NCI-H748 (cell line): Measurements from ENCODE around the gene ANKRD6.
"Not testable (repeated sequence)": the region's sequence is repeated elsewhere in the genome, so short reads cannot be mapped to it uniquely, and the experiment has no call there.

Experiments used
- DNase-seq: peaks from one replicate; lab custom pipeline; 2025; ENCODE audit not compliant: unreplicated experiment; lab: John Stamatoyannopoulos, UW

ANKRD6 gene

DNA sequence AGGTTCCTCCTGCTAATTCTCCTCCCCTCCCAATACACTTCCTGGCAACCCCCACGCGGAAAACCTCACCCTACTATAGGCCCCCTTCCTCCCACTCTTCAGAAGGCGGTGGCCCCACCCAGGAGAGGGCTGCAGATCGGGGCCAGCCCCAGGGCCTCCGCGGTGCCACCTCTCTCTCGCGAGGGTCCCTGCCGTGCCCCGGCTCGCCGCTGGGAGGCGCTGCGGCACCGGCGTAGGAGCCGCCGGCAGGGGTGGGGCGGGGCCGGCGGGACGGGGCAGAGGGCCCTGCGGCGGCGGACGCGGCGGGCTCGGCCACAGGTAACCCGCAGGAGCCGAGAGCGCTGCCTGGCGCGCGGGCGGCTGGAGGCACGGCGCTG lies at the start of gene ANKRD6:
Gene ANKRD6, plus strand, starts transcription at position 278 of the 377 bp plus-strand sequence. CDS start 133,825 bp downstream, outside the sequence.
- DNase-seq = peak; percentile 85

DNA sequence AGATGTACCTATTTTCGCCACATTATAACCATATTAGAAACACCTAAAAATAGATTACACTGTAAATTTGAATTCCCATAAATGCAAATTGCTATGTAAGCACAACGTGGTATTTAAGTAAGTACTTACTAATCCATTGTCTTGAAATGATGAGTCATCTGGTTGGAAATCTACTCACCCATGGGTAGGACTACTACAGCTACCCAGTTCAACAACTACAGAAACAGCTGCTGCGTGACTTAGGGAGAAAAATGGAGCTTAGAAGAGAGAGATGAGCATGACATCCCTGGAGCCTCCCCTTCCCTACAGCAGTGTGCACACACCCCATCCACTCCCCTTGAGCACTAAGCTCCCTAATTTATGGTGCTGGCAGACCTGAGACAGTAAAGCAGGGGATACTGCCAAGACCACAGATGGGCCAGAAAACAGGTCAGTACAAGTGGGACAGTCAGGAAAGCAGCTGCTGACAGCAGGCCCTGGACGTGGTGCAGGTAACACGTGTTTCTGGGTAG lies 47.7 kb upstream of the ANKRD6 start:
- DNase-seq = peak; percentile 33

DNA sequence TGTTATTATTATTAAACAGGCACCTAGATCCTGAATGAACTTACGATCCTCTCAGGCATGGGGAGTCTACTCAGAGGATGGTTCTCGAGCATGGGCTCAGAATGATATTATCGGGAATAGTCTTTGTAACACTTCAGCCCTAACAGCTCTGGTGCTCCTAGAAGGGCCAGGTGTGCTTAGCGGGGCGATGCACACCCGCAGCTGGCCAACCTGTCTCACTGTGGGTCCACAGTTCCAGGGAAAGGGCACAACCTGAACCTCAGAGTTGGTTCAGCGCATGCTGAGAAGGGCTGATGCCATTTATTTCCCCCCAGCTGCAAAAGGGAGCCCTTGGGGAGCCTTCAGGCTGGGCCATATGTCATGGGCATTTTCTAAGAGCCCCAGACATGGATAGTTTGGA lies 47.1 kb upstream of the ANKRD6 start:
- no peak for DNase-seq

DNA sequence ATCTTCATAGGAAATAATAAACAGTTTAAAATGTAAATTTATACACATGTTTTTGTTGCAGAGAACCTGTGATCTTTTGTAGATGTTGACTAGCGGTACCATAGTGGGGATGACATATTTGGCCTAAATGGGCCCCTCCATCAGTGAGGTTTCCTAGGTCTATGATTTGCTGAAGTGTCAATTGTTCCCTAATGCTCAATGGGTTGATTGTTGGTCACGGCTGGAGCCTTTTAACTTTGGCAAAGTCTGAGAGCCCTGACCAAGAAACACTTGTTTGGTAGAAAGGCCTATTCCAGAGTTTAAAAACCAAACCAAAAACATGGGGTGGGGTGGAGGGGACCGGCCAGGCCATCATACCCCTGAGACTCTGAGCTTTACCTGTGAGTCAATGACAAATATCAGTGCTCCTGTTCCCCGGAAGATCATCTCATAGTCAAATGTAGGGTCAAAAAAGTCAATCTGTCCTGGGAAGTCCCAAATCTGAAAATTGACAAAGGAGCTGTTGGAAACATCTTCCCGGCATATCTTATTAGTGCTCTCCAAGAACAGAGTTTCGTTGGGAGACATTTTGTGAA lies 45.9 kb upstream of the ANKRD6 start:
- DNase-seq = no peak

DNA sequence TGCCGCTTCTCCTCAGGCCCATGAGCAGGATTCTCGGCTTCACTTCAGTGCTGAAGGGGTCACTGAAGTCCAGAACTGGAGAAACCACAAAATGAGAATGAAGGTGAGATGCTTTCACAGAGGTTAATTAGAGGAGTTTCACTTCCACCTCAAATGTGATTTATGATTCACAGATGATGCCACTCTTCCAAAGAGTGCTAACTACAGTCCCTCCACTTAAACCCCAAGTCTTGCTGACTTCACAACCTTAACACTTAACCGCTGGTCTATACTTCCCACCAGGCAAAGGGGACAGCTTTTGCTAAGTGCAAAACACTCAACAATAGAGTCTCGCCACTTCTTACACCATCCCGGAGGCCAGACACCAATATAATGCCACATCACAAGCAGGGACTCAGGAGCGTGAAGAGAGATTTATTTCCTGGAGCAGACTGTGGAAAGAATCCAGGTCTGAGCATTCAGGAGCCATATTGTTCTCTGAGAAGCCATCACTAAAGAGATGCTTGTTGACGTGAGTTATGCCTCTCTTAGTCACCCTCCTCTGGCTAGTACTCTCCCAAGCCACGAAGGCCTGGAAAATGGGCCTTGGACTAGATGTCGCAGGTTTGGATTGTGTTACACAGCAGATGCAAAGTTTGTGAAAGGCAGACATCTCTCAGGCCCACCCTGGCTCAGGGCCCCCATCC lies 45.3 kb upstream of the ANKRD6 start:
- DNase-seq = no peak

DNA sequence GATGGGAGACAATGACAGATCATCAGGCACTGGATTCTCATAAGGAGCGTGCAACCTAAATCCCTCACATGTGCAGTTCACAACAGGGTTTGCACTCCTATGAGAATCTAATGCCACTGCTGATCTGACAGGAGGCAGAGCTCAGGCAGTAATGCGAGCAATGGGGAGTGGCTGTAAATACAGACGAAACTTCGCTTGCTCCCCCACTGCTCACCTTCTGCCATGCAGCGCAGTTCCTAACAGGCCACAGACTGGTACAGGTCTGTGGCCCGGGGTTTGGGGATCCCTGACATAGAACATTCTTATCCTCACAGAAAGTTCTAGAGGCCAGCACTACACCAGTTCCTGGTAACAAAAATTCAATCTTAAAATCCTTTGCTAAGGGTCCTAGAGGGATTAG lies 44.1 kb upstream of the ANKRD6 start:
- no peak for DNase-seq

DNA sequence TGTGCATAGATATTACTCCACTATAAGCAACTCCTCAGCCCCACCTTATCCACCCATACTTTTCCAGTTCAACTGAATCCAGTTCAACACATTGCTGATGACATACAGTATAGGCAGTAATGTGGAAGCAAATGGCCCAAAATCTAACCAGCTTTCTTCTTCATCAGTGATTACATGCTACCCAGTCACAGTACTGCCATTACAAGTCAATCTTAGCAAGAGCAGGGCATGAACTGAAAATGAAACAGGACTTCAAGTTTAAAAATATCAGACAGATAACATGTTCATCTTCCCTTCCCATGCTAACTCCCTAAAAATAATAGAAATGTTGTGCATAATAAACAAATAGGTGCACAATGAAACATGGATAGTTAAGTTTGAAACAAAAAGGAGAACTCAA lies 40.1 kb upstream of the ANKRD6 start:
- no peak for DNase-seq

DNA sequence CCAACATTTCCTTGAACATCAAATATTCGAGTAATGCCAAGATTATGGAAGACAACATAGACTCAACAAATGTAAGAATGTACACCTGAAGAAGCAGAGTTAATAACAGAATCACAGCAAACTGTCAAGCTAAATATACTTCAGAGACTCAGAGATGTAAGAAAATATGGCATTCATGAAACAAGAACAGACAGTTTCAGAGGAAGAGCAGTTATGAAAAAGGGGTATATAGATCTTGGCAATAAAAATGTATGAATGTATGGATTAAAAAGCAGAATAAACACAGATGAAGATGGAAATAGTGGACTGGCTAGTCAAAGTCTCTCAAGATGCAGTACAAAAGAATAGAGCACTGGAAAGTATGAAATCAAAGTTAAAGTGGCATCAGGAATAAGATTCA lies 39.3 kb upstream of the ANKRD6 start:
- no peak for DNase-seq

DNA sequence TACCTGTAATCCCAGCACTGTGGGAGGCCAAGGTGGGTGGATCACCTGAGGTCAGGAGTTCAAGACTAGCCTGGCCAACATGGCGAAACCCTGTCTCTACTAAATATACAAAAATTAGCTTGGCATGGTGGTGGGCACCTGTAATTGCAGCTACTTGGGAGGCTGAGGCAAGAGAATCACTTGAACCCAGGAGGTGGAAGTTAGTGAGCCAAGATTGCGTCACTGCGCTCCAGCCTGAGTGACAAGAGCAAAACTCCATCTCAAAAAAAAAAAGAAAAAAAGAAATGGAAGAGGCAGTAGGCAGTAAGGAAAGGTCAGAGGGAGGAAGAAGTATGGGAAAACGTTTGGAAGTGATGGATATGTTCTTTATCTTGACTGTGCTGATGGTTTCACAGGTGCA lies 35.1 kb upstream of the ANKRD6 start:
- DNase-seq = not testable (repeated sequence)

DNA sequence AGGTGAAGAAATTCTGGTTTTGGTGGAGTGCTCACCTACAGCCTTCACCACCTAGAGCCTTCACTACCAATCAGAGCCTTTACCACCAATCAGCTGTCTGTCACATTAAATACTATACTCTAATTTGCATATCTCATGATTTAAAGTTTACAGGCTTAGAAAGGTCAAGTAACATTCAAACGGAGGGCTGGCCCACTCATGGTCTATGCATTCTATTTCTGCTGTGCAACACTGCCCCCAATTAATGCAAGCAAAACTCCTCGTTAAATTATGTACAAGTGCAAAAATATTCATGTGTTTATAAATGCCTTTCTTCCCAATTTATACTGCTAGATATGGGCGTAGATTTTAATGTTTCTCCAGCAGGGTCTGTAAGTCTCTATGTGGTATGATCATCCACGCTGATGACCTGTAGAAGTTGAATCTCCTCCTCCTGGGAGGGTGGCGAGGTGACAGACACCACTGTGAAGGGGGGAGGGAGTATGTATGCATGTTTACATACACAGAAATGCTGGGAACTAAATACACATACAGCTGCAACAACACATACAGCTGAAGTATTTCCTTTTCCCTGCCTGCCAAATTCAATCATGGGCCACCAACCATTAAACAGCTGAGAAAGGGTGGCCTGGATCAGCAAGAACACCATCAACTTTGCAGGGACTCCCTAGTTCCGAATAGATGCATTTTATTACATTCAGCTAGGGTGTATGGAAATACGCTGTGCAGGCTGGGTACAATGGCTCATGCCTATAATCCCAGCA lies 34.0 kb upstream of the ANKRD6 start:
- DNase-seq = no peak

DNA sequence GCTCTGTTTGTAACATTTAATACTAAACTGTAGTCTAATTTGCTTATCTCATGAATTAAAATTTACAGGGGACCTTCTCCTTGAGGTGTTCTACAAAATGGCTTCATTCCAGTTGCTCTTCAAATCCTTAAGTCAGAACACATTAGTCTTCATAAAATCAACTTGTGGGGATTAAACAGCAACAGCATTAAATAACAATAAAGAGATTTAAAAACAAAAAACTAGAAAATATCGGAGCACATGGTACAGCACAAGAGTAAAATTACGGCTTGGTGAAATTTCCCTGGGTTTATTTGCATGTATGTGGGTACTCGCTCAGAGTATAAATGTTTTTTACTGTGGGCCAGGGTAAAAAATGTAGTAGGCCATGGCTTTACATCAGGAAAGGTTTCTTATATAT lies 32.9 kb upstream of the ANKRD6 start:
- DNase-seq = no peak

DNA sequence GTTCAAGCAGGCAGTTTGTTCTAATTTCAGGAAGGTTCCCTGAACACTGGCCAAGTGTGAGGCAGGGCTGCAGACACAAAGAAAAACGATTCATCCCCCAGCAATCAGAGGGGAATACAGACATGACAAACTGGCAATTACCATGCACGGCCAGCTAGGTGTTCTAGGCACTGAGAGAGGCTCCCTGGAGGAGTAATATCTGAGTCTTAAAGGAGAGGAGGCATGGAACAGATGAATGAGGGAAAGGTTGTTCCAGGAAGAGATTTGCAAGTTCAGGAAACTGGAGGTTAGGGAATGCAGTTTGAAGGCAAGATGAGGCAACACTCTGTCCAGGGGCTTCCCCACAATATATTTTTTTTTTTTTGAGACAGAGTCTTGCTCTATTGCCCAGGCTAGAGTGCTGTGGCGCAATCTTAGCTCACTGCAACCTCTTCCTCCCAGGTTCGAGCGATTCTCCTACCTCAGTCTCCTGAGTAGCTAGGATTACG lies 32.0 kb upstream of the ANKRD6 start:
- DNase-seq = no peak

DNA sequence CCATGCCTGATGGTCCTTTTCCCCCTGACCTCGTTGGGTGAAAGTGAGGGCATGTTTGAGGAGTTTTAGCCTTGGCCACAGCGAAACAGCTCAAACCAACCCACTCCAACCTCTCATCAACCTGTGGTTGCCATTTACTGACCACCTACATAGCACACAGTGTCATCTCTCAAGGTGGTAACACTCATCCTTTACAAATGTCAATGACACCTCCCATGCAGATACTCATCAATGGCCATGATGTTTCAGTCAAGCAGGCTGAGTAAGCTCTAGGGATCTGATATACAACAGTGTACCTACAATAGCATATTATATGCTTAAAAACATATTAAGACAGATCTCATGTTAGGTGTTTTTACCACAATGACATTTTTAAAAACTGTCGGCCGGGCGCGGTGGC lies 30.2 kb upstream of the ANKRD6 start:
- no peak for DNase-seq

DNA sequence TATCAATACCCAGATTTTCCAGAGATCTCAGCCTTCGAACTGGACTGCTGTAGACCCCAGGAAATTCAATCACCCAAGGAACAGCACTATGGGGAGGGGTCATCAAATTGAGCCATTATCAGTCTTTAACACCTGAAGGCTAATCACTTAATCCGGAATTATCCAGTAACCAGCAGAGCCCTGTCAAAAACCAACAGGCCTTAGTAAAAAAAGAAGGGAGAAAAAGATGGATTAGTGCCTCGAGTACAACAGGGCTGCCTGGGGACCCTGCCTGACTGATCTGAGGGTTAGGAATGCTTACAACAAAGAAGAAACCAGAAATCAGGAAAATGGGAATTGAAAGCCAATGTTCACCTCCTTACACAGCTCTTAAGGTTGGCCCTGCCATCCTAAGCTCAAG lies 28.4 kb upstream of the ANKRD6 start:
- no peak for DNase-seq

DNA sequence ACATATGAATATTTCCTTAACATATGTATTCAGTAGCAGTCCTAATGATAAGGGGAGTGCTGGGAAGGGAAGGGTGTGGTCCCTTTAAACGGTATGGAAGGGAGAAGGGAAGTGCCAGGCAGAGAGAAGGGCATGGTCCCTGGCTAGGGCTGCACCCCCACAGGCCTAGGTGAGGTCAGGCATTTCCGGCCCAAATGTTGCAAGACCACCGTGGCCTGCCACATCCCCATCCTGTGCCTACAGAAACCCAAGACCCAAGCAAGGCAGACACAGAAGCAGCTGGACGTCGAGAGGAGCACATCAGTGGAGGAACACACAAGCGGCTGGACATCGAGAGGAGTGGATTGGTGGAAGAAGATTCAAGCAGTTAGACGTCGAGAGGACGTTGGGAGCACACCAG lies 26.8 kb upstream of the ANKRD6 start:
- DNase-seq = no peak

DNA sequence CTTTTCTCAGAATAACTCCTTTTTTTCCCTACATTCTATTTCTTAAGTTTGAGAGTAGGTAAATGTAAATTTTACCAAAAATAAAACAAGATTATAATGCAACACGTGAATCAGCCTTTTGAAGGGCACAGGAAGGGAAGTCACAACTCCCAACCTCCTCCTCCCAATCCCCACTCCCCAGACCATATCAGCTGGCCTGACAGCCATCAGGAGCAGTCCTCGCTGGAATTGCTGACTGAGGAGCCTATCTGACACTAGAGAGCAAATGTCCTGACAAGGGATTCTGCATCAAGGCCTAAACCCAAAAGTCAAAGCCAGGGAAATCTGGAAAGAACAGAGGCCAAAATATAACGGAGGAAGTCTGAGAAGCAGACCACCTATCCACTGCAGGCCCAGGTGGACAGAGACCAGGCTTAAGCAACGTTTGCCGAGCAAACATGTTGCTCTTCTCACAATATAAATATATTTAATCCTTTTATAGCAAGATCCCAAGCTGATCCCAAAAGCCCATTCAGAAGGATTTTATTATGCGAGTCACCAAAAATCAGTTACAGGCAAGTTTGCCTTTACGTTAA lies 23.4 kb upstream of the ANKRD6 start:
- no peak for DNase-seq

DNA sequence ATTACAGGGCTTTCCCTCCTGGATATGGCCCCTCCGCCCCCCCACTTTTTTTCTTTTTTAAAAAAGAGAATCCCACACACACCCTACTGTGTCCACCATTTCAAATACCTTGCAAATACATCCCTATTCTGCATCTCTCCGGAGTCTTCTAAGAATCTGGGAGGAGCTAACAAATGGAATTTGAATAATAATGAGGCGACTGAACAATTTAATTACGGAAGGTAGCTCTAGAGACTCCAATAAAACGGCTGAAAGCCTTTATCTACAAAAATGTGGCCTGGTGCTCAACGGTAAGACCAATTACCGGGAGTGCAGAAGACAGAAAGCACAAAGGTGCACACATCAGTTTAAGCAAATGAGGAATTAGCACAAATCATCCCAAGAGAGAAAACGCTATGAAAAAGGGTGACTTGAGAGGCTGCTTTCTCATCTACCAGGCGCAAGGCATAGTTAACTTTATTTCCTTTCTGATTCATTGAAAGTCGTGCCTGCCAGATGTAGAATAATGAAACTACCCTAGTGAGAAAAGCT lies 22.7 kb upstream of the ANKRD6 start:
- DNase-seq = no peak

DNA sequence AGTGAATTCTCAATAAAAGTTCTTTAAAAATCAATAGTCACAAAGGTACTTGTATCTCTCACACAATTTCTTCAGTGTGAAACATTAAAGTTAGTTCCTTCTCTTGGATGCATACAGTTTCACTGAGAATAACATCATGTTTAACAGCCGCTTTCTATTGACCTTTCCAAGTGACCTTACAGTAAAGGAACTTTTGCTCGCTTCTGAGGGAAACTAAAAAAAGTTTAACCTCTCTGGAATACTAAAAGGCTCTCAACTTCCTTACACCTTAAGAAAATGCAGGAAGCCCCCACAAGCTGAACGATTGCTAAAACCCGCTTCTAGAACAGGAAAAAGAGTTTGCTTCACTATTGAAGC lies 22.2 kb upstream of the ANKRD6 start:
- DNase-seq = no peak

DNA sequence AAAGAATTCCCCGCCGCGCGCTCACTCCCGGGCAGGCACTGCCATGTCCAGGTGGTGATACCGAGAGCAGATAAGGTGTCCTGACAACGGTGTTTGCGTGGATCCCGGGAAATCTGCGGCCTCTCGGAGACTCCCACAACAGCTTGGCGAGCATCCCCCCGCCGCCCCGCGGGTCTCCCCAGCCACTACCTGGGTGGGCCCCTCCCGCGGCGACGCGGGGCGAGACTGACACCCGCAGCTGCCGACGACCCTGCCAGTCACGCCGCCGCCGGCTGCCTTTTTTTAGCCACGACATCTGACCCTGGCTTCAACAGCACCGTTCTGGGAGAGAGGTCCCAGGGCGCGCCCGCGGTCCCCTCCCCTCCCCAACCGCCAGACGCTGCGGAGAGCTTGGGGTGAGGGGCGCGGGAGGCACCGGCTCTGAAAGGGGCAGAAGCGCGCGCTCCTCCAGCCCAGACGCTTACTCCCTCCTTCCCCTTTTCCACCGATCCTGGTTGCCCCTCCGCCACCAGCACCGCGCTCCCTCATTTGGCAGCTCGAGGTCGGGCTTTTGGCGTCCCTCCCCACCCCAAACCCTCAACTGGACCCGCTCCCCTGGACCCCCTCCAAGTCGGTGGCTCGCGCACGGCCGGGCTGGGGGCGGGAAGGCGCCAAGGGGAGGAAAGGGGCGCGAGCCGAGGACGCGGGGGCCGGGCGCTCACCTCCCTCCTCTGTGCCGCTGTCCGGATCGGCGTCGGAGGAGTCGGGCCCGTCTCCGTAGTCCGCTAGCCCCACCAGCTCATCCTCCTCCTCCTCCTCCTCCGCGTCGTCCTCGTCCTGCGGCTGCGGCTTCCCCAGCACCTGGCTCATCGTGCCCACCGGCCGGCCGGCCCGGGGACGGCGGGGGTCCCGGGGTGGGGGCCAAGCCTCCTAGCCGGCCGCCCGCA lies 21.5 kb upstream of the ANKRD6 start:
- DNase-seq = peak; percentile 70
